Natural killer cell (primary cell): ENCODE results near the gene PRRT1B. TPM values are rescaled to one million over a fixed set of nuclear protein-coding genes. Genes with fewer than 3 reads are reported as not detected.

Source experiments
- ATAC-seq, 3 donors: fragments of 150-1000 bp in 2 of 3; fragments of 200-7000 bp in 1 of 3; cut with Tn5 transposase; 1 replicate in 1 of 3; 2 replicates in 2 of 3; pipeline ENCODE4 v1.10.0; 2021; ENCODE audit warnings: mild to moderate bottlenecking in 2 of 3, moderate library complexity in 2 of 3
- DNase-seq, 2 donors: peaks; one replicate each; pipeline versions ENCODE4 v3.0.0 to v3.0.0-alpha.2; 2013 to 2021; ENCODE audit warnings: mixed read lengths in 1 of 2
- H3K27ac ChIP-seq: one replicate; pipeline ENCODE4 v1.5.1; 2013; ENCODE audit warnings: mild to moderate bottlenecking, low read length
- H3K27me3 ChIP-seq: one replicate; pipeline ENCODE4 v1.6.1; 2013; ENCODE audit warnings: low read length; ENCODE audit not compliant: control insufficient read depth, insufficient read depth
- H3K36me3 ChIP-seq: one replicate; pipeline ENCODE4 v1.6.1; 2013; ENCODE audit warnings: low read length; ENCODE audit not compliant: control insufficient read depth, insufficient read depth
- H3K4me1 ChIP-seq: one replicate; pipeline ENCODE4 v1.6.1; 2013; ENCODE audit warnings: low read length; ENCODE audit not compliant: control insufficient read depth, insufficient read depth
- H3K4me3 ChIP-seq: one replicate; pipeline ENCODE4 v1.5.1; 2013; ENCODE audit warnings: low read length
- H3K9me3 ChIP-seq: one replicate; pipeline ENCODE4 v1.6.1; 2013; ENCODE audit warnings: low read length; ENCODE audit not compliant: control insufficient read depth, insufficient read depth
- H3K27ac Mint-ChIP-seq, 2 donors: one replicate each; pipeline ENCODE4 v1.8.0; 2022; ENCODE audit warnings: mild to moderate bottlenecking in 2 of 2, mixed read lengths in 2 of 2, moderate library complexity in 1 of 2
- H3K27me3 Mint-ChIP-seq, 2 donors: one replicate each; pipeline ENCODE4 v1.8.0; 2022; ENCODE audit warnings: low read depth in 2 of 2, mixed read lengths in 2 of 2
- H3K36me3 Mint-ChIP-seq: one replicate; pipeline ENCODE4 v1.8.0; 2022; ENCODE audit warnings: mixed read lengths
- H3K4me1 Mint-ChIP-seq, 2 donors: one replicate each; pipeline ENCODE4 v1.8.0; 2022; ENCODE audit warnings: mixed read lengths in 2 of 2
- H3K4me3 Mint-ChIP-seq: one replicate; pipeline ENCODE4 v1.8.0; 2022; ENCODE audit warnings: mild to moderate bottlenecking, moderate library complexity, mixed read lengths
- H3K9me3 Mint-ChIP-seq, 2 donors: one replicate each; pipeline ENCODE4 v1.8.0; 2022; ENCODE audit warnings: mixed read lengths in 2 of 2
- CTCF ChIP-seq: fragments of 200-600 bp; IDR thresholded peaks from one replicate; pipeline ENCODE4 v1.8.0; 2022; ENCODE audit warnings: antibody characterized with exemption
- WGBS: methylation state at CpG from one replicate; pipeline ENCODE4 v1.1.7; 2013; ENCODE audit warnings: missing lambda C conversion rate; ENCODE audit not compliant: insufficient coverage; 5-methylcytosine and 5-hydroxymethylcytosine counted together
- intact Hi-C: fragments of 100-400 bp; cut with micrococcal nuclease; formaldehyde crosslinking; loops from one replicate; pipeline ENCODE4 v1.14.2; 2022
- total RNA-seq, 4 donors: library from RNA; stranded (reverse); fragments of 120-200 nt in 1 of 4; gene quantifications; one replicate each; pipeline versions ENCODE4 v1.2.3 to v1.2.4, GENCODE V29; 2013 to 2022

PRRT1B gene
- total RNA-seq, 3 donors from 2014 or later (not counting 1 experiment from before 2014, with no cell fraction given): not detected

- WGBS: 95% methylated on average over 20 of the region's 20 CpGs
- Histone ChIP-seq H3K27me3 (no peaks in the 10 kb centered on the region), H3K4me1 (peaks cover 24% of the 10 kb centered on the region), H3K27ac (no peak overlapping the region), H3K9me3 (no peaks in the 10 kb centered on the region), H3K36me3 (peaks cover 63% of the 10 kb centered on the region), H3K4me3 (no peak overlapping the region)
- H3K4me1 Mint-ChIP-seq: peaks cover 11 to 13% of the 10 kb centered on the region in 2 donors
- no peaks in the 10 kb centered on the region for H3K9me3 Mint-ChIP-seq
- ATAC-seq (no peak), DNase-seq (no peak)
- no peak for TF ChIP-seq CTCF
- no peak overlapping the region for H3K27ac Mint-ChIP-seq
- H3K4me3 Mint-ChIP-seq: no peak overlapping the region
- intact Hi-C loops: loop anchor here (10.0 kb wide), 1 partner anchor 649 kb away; no protein-coding TSS in a partner anchor
- H3K27me3 Mint-ChIP-seq: no peaks in the 10 kb centered on the region
- no peaks in the 10 kb centered on the region for H3K36me3 Mint-ChIP-seq
Measured at GRCh38 chr9:131595696-131596429, 50.5 kb downstream of the PRRT1B start.

- peaks cover 6 to 8% of the 10 kb centered on the region in 2 donors for H3K4me1 Mint-ChIP-seq
- Histone ChIP-seq H3K9me3 (no peaks in the 10 kb centered on the region), H3K4me3 (no peak overlapping the region), H3K4me1 (peaks cover 18% of the 10 kb centered on the region), H3K27ac (no peak overlapping the region), H3K27me3 (no peaks in the 10 kb centered on the region), H3K36me3 (peaks cover 67% of the 10 kb centered on the region)
- whole genome bisulfite sequencing: 99% methylated on average over 4 of the region's 4 CpGs
- H3K4me3 Mint-ChIP-seq: no peak overlapping the region
- DNase-seq (no peak), ATAC-seq (no peak)
- H3K36me3 Mint-ChIP-seq: no peaks in the 10 kb centered on the region
- intact Hi-C loops: loop anchor here (10.0 kb wide), 1 partner anchor 648 kb away; no protein-coding TSS in a partner anchor
- no peaks in the 10 kb centered on the region for H3K9me3 Mint-ChIP-seq
- no peak overlapping the region for H3K27ac Mint-ChIP-seq
- no peak for TF ChIP-seq CTCF
- no peaks in the 10 kb centered on the region for H3K27me3 Mint-ChIP-seq
Measured at GRCh38 chr9:131596430-131596743, 51.1 kb downstream of the PRRT1B start.

- Histone ChIP-seq H3K4me1 (peaks cover 14% of the 10 kb centered on the region), H3K27ac (no peak overlapping the region), H3K9me3 (no peaks in the 10 kb centered on the region), H3K27me3 (no peaks in the 10 kb centered on the region), H3K36me3 (peaks cover 68% of the 10 kb centered on the region), H3K4me3 (no peak overlapping the region)
- TF ChIP-seq CTCF: no peak
- Mint-ChIP-seq H3K4me3 (no peak overlapping the region), H3K4me1 (peaks cover 2 to 8% of the 10 kb centered on the region in 2 donors), H3K9me3 (no peaks in the 10 kb centered on the region), H3K27ac (no peak overlapping the region), H3K27me3 (no peaks in the 10 kb centered on the region), H3K36me3 (no peaks in the 10 kb centered on the region)
- intact Hi-C loops: loop anchor here (10.0 kb wide), 1 partner anchor 648 kb away; no protein-coding TSS in a partner anchor
- DNase-seq (no peak), ATAC-seq (no peak)
- WGBS: over 99% methylated on average over 7 of the region's 7 CpGs
Measured at GRCh38 chr9:131597246-131597645, 51.9 kb downstream of the PRRT1B start.
